ENCODE measurements around the gene MIPOL1.

The MIPOL1 gene

DNA sequence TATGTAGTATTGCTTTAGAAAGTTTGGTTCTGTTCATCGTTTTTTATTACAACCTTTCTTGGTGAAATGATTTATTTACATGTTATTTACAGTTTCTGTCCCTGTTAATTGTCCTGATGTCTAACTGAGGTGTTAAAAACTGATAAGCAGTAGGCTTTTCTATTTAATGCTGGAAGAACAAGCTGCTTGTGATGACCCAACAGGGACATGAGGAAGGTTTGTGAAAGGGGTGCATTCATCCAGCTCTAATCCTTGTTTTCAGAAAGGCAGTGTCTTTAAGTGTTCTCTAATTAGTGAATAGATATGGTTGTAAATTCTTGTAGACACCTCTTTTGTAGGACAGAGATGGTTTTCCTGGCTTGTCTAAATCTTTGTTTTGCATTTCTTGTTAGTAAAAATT lies 205.9 kb downstream of the MIPOL1 start:
- Histone ChIP-seq H3K4me1 (ENCODE audit: insufficient read depth, low read length, severe bottlenecking) (no peaks in the 10 kb centered on the region), H3K27me3 (ENCODE audit: insufficient read depth, low read length) (no peaks in the 10 kb centered on the region), H4K20me1 (ENCODE audit: insufficient read depth, low read length) (no peaks in the 10 kb centered on the region), H3K4me2 (ENCODE audit: low read length) (no peak overlapping the region), H3K9me3 (ENCODE audit: low read length) (no peaks in the 10 kb centered on the region), H3K27ac (ENCODE audit: low read depth, low read length, poor library complexity, severe bottlenecking) (no peak overlapping the region), H2AFZ (ENCODE audit: low read length) (no peak overlapping the region), H3K4me3 (ENCODE audit: low read depth, low read length, poor library complexity, severe bottlenecking) (no peak overlapping the region), H3F3A (ENCODE audit: insufficient read depth, low read length) (no peaks in the 10 kb centered on the region), H3K79me2 (ENCODE audit: insufficient read depth, low read length) (no peaks in the 10 kb centered on the region), H3K36me3 (ENCODE audit: insufficient read depth, low read length) (no peaks in the 10 kb centered on the region), H3K9ac (ENCODE audit: low read length) (no peak overlapping the region), H3K9me2 (ENCODE audit: low read depth, low read length) (no peaks in the 10 kb centered on the region)
- TF ChIP-seq EZH2 (IDR thresholded peaks at IDR 0.05; ENCODE audit: borderline replicate concordance, low read length): no peak
- TF ChIP-seq, protein P1, sequence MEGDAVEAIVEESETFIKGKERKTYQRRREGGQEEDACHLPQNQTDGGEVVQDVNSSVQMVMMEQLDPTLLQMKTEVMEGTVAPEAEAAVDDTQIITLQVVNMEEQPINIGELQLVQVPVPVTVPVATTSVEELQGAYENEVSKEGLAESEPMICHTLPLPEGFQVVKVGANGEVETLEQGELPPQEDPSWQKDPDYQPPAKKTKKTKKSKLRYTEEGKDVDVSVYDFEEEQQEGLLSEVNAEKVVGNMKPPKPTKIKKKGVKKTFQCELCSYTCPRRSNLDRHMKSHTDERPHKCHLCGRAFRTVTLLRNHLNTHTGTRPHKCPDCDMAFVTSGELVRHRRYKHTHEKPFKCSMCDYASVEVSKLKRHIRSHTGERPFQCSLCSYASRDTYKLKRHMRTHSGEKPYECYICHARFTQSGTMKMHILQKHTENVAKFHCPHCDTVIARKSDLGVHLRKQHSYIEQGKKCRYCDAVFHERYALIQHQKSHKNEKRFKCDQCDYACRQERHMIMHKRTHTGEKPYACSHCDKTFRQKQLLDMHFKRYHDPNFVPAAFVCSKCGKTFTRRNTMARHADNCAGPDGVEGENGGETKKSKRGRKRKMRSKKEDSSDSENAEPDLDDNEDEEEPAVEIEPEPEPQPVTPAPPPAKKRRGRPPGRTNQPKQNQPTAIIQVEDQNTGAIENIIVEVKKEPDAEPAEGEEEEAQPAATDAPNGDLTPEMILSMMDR (IDR thresholded peaks at IDR 0.05; ENCODE audit: low read length): no peak

- no peaks in the 10 kb centered on the region for H4K20me1 ChIP-seq (ENCODE audit: insufficient read depth, low read length)
- no peak overlapping the region for H3K4me2 ChIP-seq (ENCODE audit: low read length)
- H2AFZ ChIP-seq (ENCODE audit: low read length): no peak overlapping the region
- no peaks in the 10 kb centered on the region for H3K9me2 ChIP-seq (ENCODE audit: low read depth, low read length)
- H3K9ac ChIP-seq (ENCODE audit: low read length): no peak overlapping the region
- no peaks in the 10 kb centered on the region for H3K79me2 ChIP-seq (ENCODE audit: insufficient read depth, low read length)
- H3K9me3 ChIP-seq (ENCODE audit: low read length): no peaks in the 10 kb centered on the region
- no peaks in the 10 kb centered on the region for H3K4me1 ChIP-seq (ENCODE audit: insufficient read depth, low read length, severe bottlenecking)
- H3K4me3 ChIP-seq (ENCODE audit: low read depth, low read length, poor library complexity, severe bottlenecking): no peak overlapping the region
- H3K36me3 ChIP-seq (ENCODE audit: insufficient read depth, low read length): no peaks in the 10 kb centered on the region
- TF ChIP-seq EZH2 (IDR thresholded peaks at IDR 0.05; ENCODE audit: borderline replicate concordance, low read length): no peak
- TF ChIP-seq, protein P1 (IDR thresholded peaks at IDR 0.05; ENCODE audit: low read length): no peak
- H3K27ac ChIP-seq (ENCODE audit: low read depth, low read length, poor library complexity, severe bottlenecking): no peak overlapping the region
- no peaks in the 10 kb centered on the region for H3F3A ChIP-seq (ENCODE audit: insufficient read depth, low read length)
- no peaks in the 10 kb centered on the region for H3K27me3 ChIP-seq (ENCODE audit: insufficient read depth, low read length)
Observed at GRCh38 chr14:37406095-37406494, 208.4 kb downstream of the MIPOL1 start.

GRCh38 chr14:37411079-37411735 lies 213.5 kb downstream of the MIPOL1 start:
- Histone ChIP-seq H3K27me3 (ENCODE audit: insufficient read depth, low read length) (no peaks in the 10 kb centered on the region), H4K20me1 (ENCODE audit: insufficient read depth, low read length) (no peaks in the 10 kb centered on the region), H3K27ac (ENCODE audit: low read depth, low read length, poor library complexity, severe bottlenecking) (no peak overlapping the region), H3K9ac (ENCODE audit: low read length) (no peak overlapping the region), H3K79me2 (ENCODE audit: insufficient read depth, low read length) (no peaks in the 10 kb centered on the region), H3K9me2 (ENCODE audit: low read depth, low read length) (no peaks in the 10 kb centered on the region), H3K4me3 (ENCODE audit: low read depth, low read length, poor library complexity, severe bottlenecking) (no peak overlapping the region), H3K36me3 (ENCODE audit: insufficient read depth, low read length) (no peaks in the 10 kb centered on the region), H3K4me2 (ENCODE audit: low read length) (no peak overlapping the region), H3K4me1 (ENCODE audit: insufficient read depth, low read length, severe bottlenecking) (no peaks in the 10 kb centered on the region), H2AFZ (ENCODE audit: low read length) (no peak overlapping the region), H3K9me3 (ENCODE audit: low read length) (no peaks in the 10 kb centered on the region), H3F3A (ENCODE audit: insufficient read depth, low read length) (no peaks in the 10 kb centered on the region)
- no peak for TF ChIP-seq EZH2 (IDR thresholded peaks at IDR 0.05; ENCODE audit: borderline replicate concordance, low read length)
- TF ChIP-seq, protein P1 (IDR thresholded peaks at IDR 0.05; ENCODE audit: low read length): no peak
